Mesenchymal stem cell (in vitro differentiated cells and primary cell): ENCODE data around the gene TBC1D8B.
"Not testable (repeated sequence)": the region's sequence is repeated elsewhere in the genome, so short reads cannot be mapped to it uniquely, and the experiment has no call there.

Experiments
- DNase-seq: peaks from one replicate; pipeline ENCODE4 v3.0.0-alpha.2; 2013
- H2AFZ ChIP-seq: one replicate; pipeline ENCODE4 v1.6.1; 2013; ENCODE audit warnings: low read depth, mild to moderate bottlenecking, control low read depth, inconsistent platforms, low read length, moderate library complexity
- H2AK5ac ChIP-seq: 2 replicates; pipeline ENCODE4 v1.6.1; 2013; ENCODE audit warnings: low read length, moderate library complexity, mild to moderate bottlenecking, inconsistent platforms; ENCODE audit not compliant: severe bottlenecking
- H2BK120ac ChIP-seq: one replicate; pipeline ENCODE4 v1.6.1; 2013; ENCODE audit warnings: low read depth, mild to moderate bottlenecking, inconsistent platforms, low read length, moderate library complexity
- H2BK12ac ChIP-seq, 2 experiments: one replicate each; pipeline ENCODE4 v1.6.1; 2013; ENCODE audit warnings: inconsistent platforms in 2 of 2, low read length in 2 of 2, mild to moderate bottlenecking in 2 of 2, moderate library complexity in 2 of 2, control low read depth in 1 of 2
- H2BK15ac ChIP-seq: one replicate; pipeline ENCODE4 v1.6.1; 2013; ENCODE audit warnings: mild to moderate bottlenecking, low read depth, inconsistent platforms; ENCODE audit not compliant: poor library complexity, severe bottlenecking
- H2BK5ac ChIP-seq: 2 replicates; pipeline ENCODE4 v1.6.1; 2013; ENCODE audit warnings: low read depth, mild to moderate bottlenecking, low read length, control low read depth, inconsistent platforms; ENCODE audit not compliant: poor library complexity, severe bottlenecking
- H3K14ac ChIP-seq, 2 experiments: one replicate each; pipeline ENCODE4 v1.6.1; 2013; ENCODE audit warnings: inconsistent platforms in 2 of 2, low read length in 2 of 2, control low read depth in 1 of 2, mild to moderate bottlenecking in 1 of 2, moderate library complexity in 1 of 2
- H3K18ac ChIP-seq, 2 experiments: one replicate each; pipeline ENCODE4 v1.6.1; 2013; ENCODE audit warnings: inconsistent platforms in 2 of 2, low read length in 2 of 2, control low read depth in 1 of 2, low read depth in 1 of 2, mild to moderate bottlenecking in 1 of 2
- H3K23ac ChIP-seq, 2 experiments: one replicate each; pipeline ENCODE4 v1.6.1; 2013; ENCODE audit warnings: inconsistent platforms in 2 of 2, low read length in 2 of 2, mild to moderate bottlenecking in 2 of 2, moderate library complexity in 2 of 2, control low read depth in 1 of 2
- H3K27ac ChIP-seq: 2 replicates; pipeline ENCODE4 v1.5.1; 2013; ENCODE audit warnings: mild to moderate bottlenecking, moderate library complexity, low read length, control low read depth, inconsistent platforms; ENCODE audit not compliant: poor library complexity, severe bottlenecking
- H3K27me3 ChIP-seq, 2 experiments: 2 replicates each; pipeline versions ENCODE4 v1.6.1 to v1.7.0; 2013; ENCODE audit warnings: low read length in 2 of 2, mild to moderate bottlenecking in 2 of 2, moderate library complexity in 2 of 2, control low read depth in 1 of 2, inconsistent platforms in 1 of 2; ENCODE audit not compliant: control insufficient read depth in 1 of 2, insufficient read depth in 1 of 2
- H3K36me3 ChIP-seq, 2 experiments: 2 replicates each; pipeline versions ENCODE4 v1.6.1 to v1.7.0; 2013; ENCODE audit warnings: low read length in 2 of 2, control low read depth in 1 of 2, inconsistent platforms in 1 of 2, low read depth in 1 of 2, mild to moderate bottlenecking in 1 of 2; ENCODE audit not compliant: insufficient read depth in 2 of 2, control insufficient read depth in 1 of 2
- H3K4ac ChIP-seq, 2 experiments: one replicate each; pipeline ENCODE4 v1.6.1; 2013; ENCODE audit warnings: inconsistent platforms in 2 of 2, low read length in 2 of 2, mild to moderate bottlenecking in 2 of 2, moderate library complexity in 2 of 2, control low read depth in 1 of 2, low read depth in 1 of 2
- H3K4me1 ChIP-seq: 2 replicates; pipeline ENCODE4 v1.6.1; 2013; ENCODE audit warnings: low read depth, low read length, control low read depth; ENCODE audit not compliant: control insufficient read depth, insufficient read depth
- H3K4me2 ChIP-seq: 2 replicates; pipeline ENCODE4 v1.6.1; 2013; ENCODE audit warnings: low read length, mild to moderate bottlenecking, inconsistent platforms; ENCODE audit not compliant: poor library complexity, severe bottlenecking
- H3K4me3 ChIP-seq, 2 experiments: 2 replicates each; pipeline versions ENCODE4 v1.5.1 to v1.7.0; 2013; ENCODE audit warnings: low read length in 2 of 2, mild to moderate bottlenecking in 2 of 2, control low read depth in 1 of 2, low read depth in 1 of 2; ENCODE audit not compliant: insufficient read depth in 1 of 2
- H3K79me1 ChIP-seq: replicated peaks from 2 replicates; pipeline ENCODE4 v1.6.1; 2013; ENCODE audit warnings: mild to moderate bottlenecking, control low read depth, low read length, inconsistent platforms; ENCODE audit not compliant: poor library complexity, severe bottlenecking
- H3K9ac ChIP-seq: 2 replicates; pipeline ENCODE4 v1.7.0; 2013; ENCODE audit warnings: mild to moderate bottlenecking, low read length, moderate library complexity
- H3K9me3 ChIP-seq: 2 replicates; pipeline ENCODE4 v1.7.0; 2013; ENCODE audit warnings: mild to moderate bottlenecking, low read length; ENCODE audit not compliant: control insufficient read depth
- H4K8ac ChIP-seq: one replicate; pipeline ENCODE4 v1.6.1; 2013; ENCODE audit warnings: inconsistent platforms, mild to moderate bottlenecking, low read length, moderate library complexity
- H4K91ac ChIP-seq: one replicate; pipeline ENCODE4 v1.6.1; 2013; ENCODE audit warnings: mild to moderate bottlenecking, low read length, inconsistent platforms
- WGBS: methylation state at CpG from one replicate; pipeline ENCODE4 v1.1.7; 2013; ENCODE audit warnings: mixed read lengths; 5-methylcytosine and 5-hydroxymethylcytosine counted together

The TBC1D8B gene

DNA sequence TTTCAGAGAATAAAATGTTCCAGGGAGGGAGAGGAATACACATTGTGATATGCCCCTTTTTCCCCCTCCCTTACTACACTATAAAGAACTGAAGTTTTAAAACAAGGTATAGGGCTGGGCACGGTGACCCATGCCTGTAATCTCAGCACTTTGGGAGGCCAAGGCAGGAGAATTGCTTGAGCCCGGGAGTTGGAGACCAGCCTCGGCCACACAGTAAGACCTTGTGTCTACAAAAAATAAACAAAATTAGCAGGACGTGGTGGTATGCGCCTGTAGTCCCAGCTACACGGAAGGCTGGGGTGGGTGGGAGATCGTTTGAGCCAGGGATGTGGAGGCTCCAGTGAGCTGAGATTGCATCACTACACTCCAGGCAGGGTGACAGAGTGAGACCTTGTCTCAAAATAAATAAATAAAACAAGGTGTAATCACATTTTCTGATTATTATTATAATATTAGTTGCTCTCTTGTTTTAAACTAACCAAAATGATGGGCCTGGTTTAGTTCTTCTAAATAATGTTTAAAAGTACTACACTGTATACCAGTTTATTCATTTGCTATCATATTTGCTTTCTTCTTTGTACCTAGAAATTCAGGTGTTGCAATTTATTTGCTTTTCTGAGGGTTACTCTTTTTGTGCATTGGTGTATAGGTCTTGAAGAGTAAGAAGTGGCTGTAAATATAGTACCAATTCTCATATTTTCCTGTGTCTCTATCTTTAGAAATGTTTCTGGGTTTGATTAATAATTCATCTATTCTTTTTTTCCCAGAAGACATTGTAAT, 8.8 kb downstream of the TBC1D8B start:
- Histone ChIP-seq H3K79me1 (no peaks in the 10 kb centered on the region), H3K9ac (no peak overlapping the region), H3K14ac (no peak overlapping the region), H3K4me2 (no peak overlapping the region), H2BK120ac (no peak overlapping the region), H2AK5ac (no peak overlapping the region), H3K27ac (no peak overlapping the region), H3K4ac (no peak overlapping the region), H2BK12ac (no peak overlapping the region), H3K23ac (no peak overlapping the region), H3K36me3 (no peaks in the 10 kb centered on the region), H4K8ac (no peak overlapping the region), H3K27me3 (no peaks in the 10 kb centered on the region), H2BK5ac (no peak overlapping the region), H3K4me3 (no peak overlapping the region), H3K9me3 (no peaks in the 10 kb centered on the region), H3K4me1 (no peaks in the 10 kb centered on the region), H2BK15ac (no peak overlapping the region), H2AFZ (no peak overlapping the region), H4K91ac (no peak overlapping the region), H3K18ac (no peak overlapping the region)
- DNase-seq, result no peak
- 78% methylated on average over 6 of the region's 7 CpGs for WGBS

- H4K91ac ChIP-seq, H3K23ac ChIP-seq, DNase-seq, H3K36me3 ChIP-seq, H3K14ac ChIP-seq, H2BK120ac ChIP-seq, H4K8ac ChIP-seq, H3K9ac ChIP-seq, H2AFZ ChIP-seq, H2BK12ac ChIP-seq, H3K18ac ChIP-seq, H3K4ac ChIP-seq, H3K27me3 ChIP-seq, H3K27ac ChIP-seq, H2BK5ac ChIP-seq, H3K4me2 ChIP-seq, H3K4me3 ChIP-seq, H2BK15ac ChIP-seq, H2AK5ac ChIP-seq, H3K9me3 ChIP-seq, H3K79me1 ChIP-seq, H3K4me1 ChIP-seq: not testable (repeated sequence)
- 50% methylated on average over 2 of the region's 5 CpGs for WGBS
Observed at GRCh38 chrX:106812930-106813329, 10.5 kb downstream of the TBC1D8B start.

GRCh38 chrX:106814093-106814492, 11.6 kb downstream of the TBC1D8B start:
- not testable (repeated sequence) for H3K9me3 ChIP-seq, H3K27ac ChIP-seq, H3K36me3 ChIP-seq, H3K27me3 ChIP-seq, H2AFZ ChIP-seq, H3K18ac ChIP-seq, H3K9ac ChIP-seq, H3K23ac ChIP-seq, H4K8ac ChIP-seq, H3K14ac ChIP-seq, H3K4ac ChIP-seq, DNase-seq, H3K79me1 ChIP-seq, H3K4me1 ChIP-seq, H3K4me3 ChIP-seq, H3K4me2 ChIP-seq, H2BK15ac ChIP-seq, H2BK120ac ChIP-seq, H2AK5ac ChIP-seq, H2BK5ac ChIP-seq, H2BK12ac ChIP-seq, H4K91ac ChIP-seq
- no CpG with 5 or more reads among the region's 3 CpGs for whole genome bisulfite sequencing

DNA sequence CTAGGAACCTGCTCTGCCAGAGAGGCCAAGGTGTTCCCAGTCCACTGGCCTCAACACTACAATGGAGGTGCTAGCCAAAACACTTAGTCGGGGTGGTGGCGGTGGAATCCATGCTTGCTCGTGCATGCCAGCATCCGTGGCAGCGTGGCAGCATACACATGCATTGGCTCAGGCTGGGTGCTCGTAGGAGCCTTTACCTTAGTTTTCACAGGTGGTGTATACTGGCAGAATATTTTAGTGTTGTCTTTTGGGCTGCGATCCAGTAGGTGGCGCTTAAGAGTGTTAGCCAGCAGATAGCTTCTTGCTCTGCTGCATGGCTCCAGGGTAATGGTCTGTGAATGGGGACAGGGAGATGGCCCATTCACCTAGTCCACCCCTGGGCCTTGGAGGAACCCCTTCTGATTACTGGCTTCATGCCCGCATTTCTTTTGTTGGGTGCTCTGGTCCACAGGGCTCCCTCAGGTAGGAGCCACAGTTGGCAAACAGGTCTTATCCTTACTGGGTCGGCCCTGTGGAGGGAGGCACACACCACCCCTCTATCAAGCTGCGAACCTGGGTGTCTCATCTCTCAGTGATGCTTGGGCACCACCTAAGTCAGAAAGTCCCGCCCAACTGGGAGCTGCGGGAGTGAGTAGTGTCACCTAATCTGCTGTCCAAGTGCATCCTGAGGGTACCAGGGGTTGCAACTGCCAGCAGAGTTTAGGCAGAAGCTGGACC, 60.7 kb downstream of the TBC1D8B start:
- DNase-seq, result no peak
- no peaks in the 10 kb centered on the region for H3K4me1 ChIP-seq
- H2BK120ac ChIP-seq, result no peak overlapping the region
- no peak overlapping the region for H4K91ac ChIP-seq
- peaks cover 0 to 13% of the 10 kb centered on the region in 2 experiments for H3K36me3 ChIP-seq
- H3K4me3 ChIP-seq, result no peak overlapping the region
- no peak overlapping the region for H2AFZ ChIP-seq
- H3K27ac ChIP-seq, result no peak overlapping the region
- no peak overlapping the region for H2BK12ac ChIP-seq
- H3K4me2 ChIP-seq, result no peak overlapping the region
- no peak overlapping the region for H4K8ac ChIP-seq
- 51% methylated on average over 13 of the region's 13 CpGs for WGBS
- H2BK15ac ChIP-seq, result no peak overlapping the region
- no peak overlapping the region for H2BK5ac ChIP-seq
- peaks cover 11% of the 10 kb centered on the region for H3K9me3 ChIP-seq
- H3K18ac ChIP-seq, result no peak overlapping the region
- H2AK5ac ChIP-seq, result no peak overlapping the region
- H3K14ac ChIP-seq, result no peak overlapping the region
- no peak overlapping the region for H3K4ac ChIP-seq
- H3K27me3 ChIP-seq, result peaks cover 0 to 9% of the 10 kb centered on the region in 2 experiments
- H3K79me1 ChIP-seq, result no peaks in the 10 kb centered on the region
- no peak overlapping the region for H3K23ac ChIP-seq
- no peak overlapping the region for H3K9ac ChIP-seq
